KMS-11 (cell line): ENCODE data around the gene AOAH.

Experiments used
- H2AFZ ChIP-seq: fragments of 200-600 bp; sonication (generic); 2 replicates; pipeline ENCODE4 v1.6.1; 2016; ENCODE audit warnings: antibody characterized with exemption, mixed run types, low read depth
- H3K27ac ChIP-seq: fragments of 200-600 bp; sonication (generic); 2 replicates; pipeline ENCODE4 v1.6.1; 2016; ENCODE audit warnings: mild to moderate bottlenecking, mixed run types
- H3K27me3 ChIP-seq: fragments of 200-600 bp; sonication (generic); 2 replicates; pipeline ENCODE4 v1.6.1; 2017; ENCODE audit warnings: mild to moderate bottlenecking, low read depth, mixed run types, moderate library complexity; ENCODE audit not compliant: insufficient read depth
- H3K36me3 ChIP-seq: fragments of 200-600 bp; sonication (generic); 2 replicates; pipeline ENCODE4 v1.6.1; 2017; ENCODE audit warnings: mild to moderate bottlenecking, mixed run types; ENCODE audit not compliant: insufficient read depth
- H3K4me1 ChIP-seq: fragments of 200-600 bp; sonication (generic); 2 replicates; pipeline ENCODE4 v1.6.1; 2016; ENCODE audit warnings: mild to moderate bottlenecking, low read depth, mixed run types; ENCODE audit not compliant: poor library complexity, severe bottlenecking
- H3K4me2 ChIP-seq: fragments of 200-600 bp; sonication (generic); 2 replicates; pipeline ENCODE4 v1.7.0; 2016; ENCODE audit warnings: mild to moderate bottlenecking, mixed run types
- H3K4me3 ChIP-seq: fragments of 200-600 bp; sonication (generic); IDR thresholded peaks from 2 replicates; pipeline ENCODE4 v1.6.1; 2017; ENCODE audit warnings: low read depth, low read length, mixed read lengths; ENCODE audit not compliant: insufficient read depth
- H3K79me2 ChIP-seq: fragments of 200-600 bp; sonication (generic); 2 replicates; pipeline ENCODE4 v1.6.1; 2016; ENCODE audit warnings: low read depth, mixed run types; ENCODE audit not compliant: insufficient read depth
- H3K9ac ChIP-seq: fragments of 200-600 bp; sonication (generic); 2 replicates; pipeline ENCODE4 v1.6.1; 2016; ENCODE audit warnings: mild to moderate bottlenecking, mixed run types
- H4K20me1 ChIP-seq: fragments of 200-600 bp; sonication (generic); 2 replicates; pipeline ENCODE4 v1.6.1; 2016; ENCODE audit warnings: mild to moderate bottlenecking, mixed run types; ENCODE audit not compliant: insufficient read depth
- TF ChIP-seq, protein P1 (sequence below): fragments of 200-600 bp; sonication (generic); conservative IDR thresholded peaks from 2 replicates; pipeline ENCODE4 v1.6.1; 2017; ENCODE audit warnings: low read depth, mild to moderate bottlenecking, antibody characterized with exemption, low read length, moderate library complexity, mixed read lengths

The AOAH gene

GRCh38 chr7:36575832-36576231 is 148.5 kb downstream of the AOAH start:
- no peak overlapping the region for H3K9ac ChIP-seq
- no peak overlapping the region for H3K27ac ChIP-seq
- H2AFZ ChIP-seq, result no peak overlapping the region
- no peaks in the 10 kb centered on the region for H4K20me1 ChIP-seq
- H3K4me3 ChIP-seq, result no peak overlapping the region
- TF ChIP-seq, protein P1, sequence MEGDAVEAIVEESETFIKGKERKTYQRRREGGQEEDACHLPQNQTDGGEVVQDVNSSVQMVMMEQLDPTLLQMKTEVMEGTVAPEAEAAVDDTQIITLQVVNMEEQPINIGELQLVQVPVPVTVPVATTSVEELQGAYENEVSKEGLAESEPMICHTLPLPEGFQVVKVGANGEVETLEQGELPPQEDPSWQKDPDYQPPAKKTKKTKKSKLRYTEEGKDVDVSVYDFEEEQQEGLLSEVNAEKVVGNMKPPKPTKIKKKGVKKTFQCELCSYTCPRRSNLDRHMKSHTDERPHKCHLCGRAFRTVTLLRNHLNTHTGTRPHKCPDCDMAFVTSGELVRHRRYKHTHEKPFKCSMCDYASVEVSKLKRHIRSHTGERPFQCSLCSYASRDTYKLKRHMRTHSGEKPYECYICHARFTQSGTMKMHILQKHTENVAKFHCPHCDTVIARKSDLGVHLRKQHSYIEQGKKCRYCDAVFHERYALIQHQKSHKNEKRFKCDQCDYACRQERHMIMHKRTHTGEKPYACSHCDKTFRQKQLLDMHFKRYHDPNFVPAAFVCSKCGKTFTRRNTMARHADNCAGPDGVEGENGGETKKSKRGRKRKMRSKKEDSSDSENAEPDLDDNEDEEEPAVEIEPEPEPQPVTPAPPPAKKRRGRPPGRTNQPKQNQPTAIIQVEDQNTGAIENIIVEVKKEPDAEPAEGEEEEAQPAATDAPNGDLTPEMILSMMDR, result no peak
- no peaks in the 10 kb centered on the region for H3K79me2 ChIP-seq
- no peak overlapping the region for H3K4me2 ChIP-seq
- H3K4me1 ChIP-seq, result no peaks in the 10 kb centered on the region
- no peaks in the 10 kb centered on the region for H3K36me3 ChIP-seq
- H3K27me3 ChIP-seq, result no peaks in the 10 kb centered on the region

DNA sequence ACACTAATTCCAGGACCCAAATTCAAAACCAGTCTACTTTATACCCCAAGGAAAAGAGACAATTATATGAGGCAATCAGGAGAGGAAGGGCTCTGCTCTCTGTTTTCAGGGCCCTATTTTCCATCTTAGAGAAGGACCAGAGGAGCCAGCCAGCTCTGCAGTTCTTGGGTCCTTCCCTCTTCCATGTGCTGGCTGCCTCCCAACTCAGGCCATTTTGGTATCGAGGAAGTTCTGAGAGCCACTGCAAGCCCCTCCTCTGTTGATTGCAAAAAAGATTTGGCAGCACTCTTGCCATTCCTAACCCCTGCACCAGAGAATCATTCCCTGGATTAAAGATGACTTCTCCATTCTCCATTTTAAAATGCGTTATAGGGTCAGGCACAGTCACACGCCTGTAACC is 151.2 kb downstream of the AOAH start:
- H3K27ac ChIP-seq, result no peak overlapping the region
- no peak overlapping the region for H3K4me2 ChIP-seq
- no peak overlapping the region for H2AFZ ChIP-seq
- H3K27me3 ChIP-seq, result no peaks in the 10 kb centered on the region
- H3K36me3 ChIP-seq, result no peaks in the 10 kb centered on the region
- no peaks in the 10 kb centered on the region for H4K20me1 ChIP-seq
- TF ChIP-seq, protein P1, result no peak
- no peak overlapping the region for H3K4me3 ChIP-seq
- no peaks in the 10 kb centered on the region for H3K79me2 ChIP-seq
- H3K9ac ChIP-seq, result no peak overlapping the region
- H3K4me1 ChIP-seq, result no peaks in the 10 kb centered on the region

DNA sequence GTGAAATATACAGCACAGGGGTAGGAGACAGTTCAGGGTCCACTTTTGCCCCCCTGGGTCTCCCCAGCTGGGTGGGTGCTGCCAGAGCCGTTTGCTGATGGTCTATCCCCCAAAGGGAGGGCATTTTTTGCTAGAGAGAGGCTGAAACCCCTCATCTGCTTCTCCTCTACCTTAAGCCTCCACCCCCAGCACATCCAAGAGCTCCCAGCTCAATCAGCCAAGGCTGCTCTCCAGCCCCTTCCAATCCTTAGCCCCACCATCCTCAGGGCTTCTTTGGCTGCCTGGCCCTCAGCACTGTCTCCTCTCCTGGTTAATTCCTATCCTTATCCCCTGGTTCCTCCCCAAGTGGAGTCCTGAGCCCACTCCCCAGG is 153.1 kb downstream of the AOAH start:
- Histone ChIP-seq H3K4me3 (no peak overlapping the region), H3K9ac (no peak overlapping the region), H2AFZ (no peak overlapping the region), H3K27ac (no peak overlapping the region), H3K4me2 (no peak overlapping the region), H4K20me1 (no peaks in the 10 kb centered on the region), H3K4me1 (no peaks in the 10 kb centered on the region), H3K27me3 (no peaks in the 10 kb centered on the region), H3K36me3 (no peaks in the 10 kb centered on the region), H3K79me2 (no peaks in the 10 kb centered on the region)
- TF ChIP-seq, protein P1, result no peak

DNA sequence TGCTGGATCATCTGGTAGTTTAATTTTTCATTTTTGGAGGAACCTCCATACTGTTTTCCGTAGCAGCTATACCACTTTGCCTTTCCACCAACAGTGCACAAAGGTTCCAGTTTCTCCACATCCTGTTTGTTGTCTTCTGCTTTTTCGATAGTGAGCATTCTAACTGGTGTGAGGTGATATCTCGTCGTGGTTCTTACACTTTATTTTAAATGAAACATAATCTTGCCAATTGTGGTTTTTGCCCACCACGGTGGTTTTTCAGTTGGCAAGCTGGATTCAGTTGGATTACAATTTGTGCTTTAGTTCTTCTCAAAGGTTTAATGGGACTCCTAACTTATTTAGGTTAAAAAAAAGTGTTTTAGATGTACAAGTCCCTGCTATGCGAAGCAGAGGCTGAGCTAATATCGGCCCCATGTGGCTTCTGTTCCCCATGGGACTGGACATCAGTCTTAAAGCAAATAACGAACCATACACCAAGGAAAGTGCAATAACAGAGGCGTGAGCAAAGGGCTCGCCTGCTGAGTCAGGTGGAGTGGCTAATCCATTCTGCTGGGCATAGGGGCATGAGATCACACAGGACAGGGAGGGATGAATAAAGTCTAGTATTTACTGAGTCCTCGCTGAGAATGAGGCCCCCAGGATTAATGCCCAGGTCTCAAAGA is 153.6 kb downstream of the AOAH start:
- Histone ChIP-seq H2AFZ (no peak overlapping the region), H3K4me3 (no peak overlapping the region), H4K20me1 (no peaks in the 10 kb centered on the region), H3K4me1 (no peaks in the 10 kb centered on the region), H3K36me3 (no peaks in the 10 kb centered on the region), H3K79me2 (no peaks in the 10 kb centered on the region), H3K9ac (no peak overlapping the region), H3K27ac (no peak overlapping the region), H3K27me3 (no peaks in the 10 kb centered on the region), H3K4me2 (no peak overlapping the region)
- TF ChIP-seq, protein P1, result no peak
